Vagina (tissue), 2 donors: ENCODE data around the gene STX16. TPM values are rescaled to one million over a fixed set of nuclear protein-coding genes. Genes with fewer than 3 reads are reported as not detected.

Experiments
- DNase-seq, 2 donors: peaks; one replicate each; pipeline ENCODE4 v3.0.0-alpha.2; 2017; ENCODE audit errors: extremely low spot score in 2 of 2
- H3K27ac ChIP-seq: fragments of 200-600 bp; sonication (generic); one replicate; pipeline ENCODE4 v1.5.1; 2019
- H3K27me3 ChIP-seq: fragments of 200-600 bp; sonication (generic); one replicate; pipeline ENCODE4 v1.5.1; 2019
- H3K36me3 ChIP-seq, 2 donors: fragments of 200-600 bp; sonication (generic); one replicate each; pipeline ENCODE4 v1.5.1; 2017 to 2019
- H3K4me1 ChIP-seq: fragments of 200-600 bp; sonication (generic); one replicate; pipeline ENCODE4 v1.5.1; 2019
- H3K4me3 ChIP-seq, 2 donors: fragments of 200-600 bp; sonication (generic); 1 replicate in 1 of 2; 2 replicates in 1 of 2; pipeline ENCODE4 v1.5.1; 2016 to 2019
- H3K9me3 ChIP-seq: fragments of 200-600 bp; sonication (generic); one replicate; pipeline ENCODE4 v1.5.1; 2019
- POLR2A ChIP-seq, 2 donors: fragments of 450-650 bp; IDR thresholded peaks; one replicate each; pipeline ENCODE4 v1.6.1; 2017; ENCODE audit warnings: antibody characterized with exemption in 2 of 2, mild to moderate bottlenecking in 2 of 2, moderate library complexity in 2 of 2
- POLR2AphosphoS5 ChIP-seq, 2 donors: sonication (generic); formaldehyde crosslinking; IDR thresholded peaks; one replicate each; pipeline ENCODE4 v1.9.0; 2017; ENCODE audit warnings: antibody characterized with exemption in 2 of 2, mild to moderate bottlenecking in 2 of 2, low read depth in 1 of 2; ENCODE audit not compliant: insufficient read depth in 1 of 2
- intact Hi-C: fragments of 100-400 bp; cut with DNase I; formaldehyde crosslinking; loops from one replicate; pipeline ENCODE4 v1.15.1; 2023
- total RNA-seq: library from RNA; depleted of rRNA; stranded (reverse); fragments of >200 nt; gene quantifications from one replicate; pipeline ENCODE4 v1.2.3, GENCODE V29; 2016
- TF ChIP-seq, protein P1 (sequence below), 3 experiments: fragments of 450-650 bp in 2 of 3; fragments of 200-600 bp in 1 of 3; sonication (generic) in 1 of 3; IDR thresholded peaks; one replicate each; pipeline ENCODE4 v1.5.1; 2017 to 2019; ENCODE audit warnings: antibody characterized with exemption in 3 of 3, mild to moderate bottlenecking in 2 of 3, moderate library complexity in 2 of 3

The STX16 gene
- total RNA-seq, 1 donor from 2014 or later, result 49.4 TPM

DNA sequence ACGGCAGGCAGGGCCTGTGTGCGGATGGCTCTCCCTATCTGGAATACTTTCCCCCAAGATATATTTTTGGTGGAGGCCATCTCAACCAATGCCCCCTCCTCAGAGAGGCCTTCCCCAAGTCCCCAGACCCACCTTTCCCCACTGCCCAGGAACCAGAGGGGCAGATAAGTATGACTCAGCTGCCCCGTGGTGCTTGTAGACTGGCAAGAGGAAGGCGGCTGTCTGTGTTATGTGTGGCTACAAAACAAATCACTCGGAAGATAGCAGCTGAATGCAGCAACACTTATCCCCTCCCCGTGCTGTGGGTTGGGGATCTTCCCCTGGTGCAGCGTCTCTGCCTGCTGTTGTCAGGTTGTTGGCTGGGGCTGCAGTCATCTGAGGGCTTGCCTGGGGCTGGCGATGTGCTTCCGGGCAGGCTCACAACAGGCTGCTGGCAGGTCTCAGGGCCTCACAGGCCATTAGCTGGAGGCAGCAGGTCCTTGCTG is 48.6 kb downstream of the STX16 start:
- H3K9me3 ChIP-seq, result no peaks in the 10 kb centered on the region
- H3K27ac ChIP-seq, result no peak overlapping the region
- peaks cover 2% of the 10 kb centered on the region for H3K4me1 ChIP-seq
- H3K36me3 ChIP-seq, result peaks cover 0 to 56% of the 10 kb centered on the region in 2 donors
- TF ChIP-seq, protein P1, sequence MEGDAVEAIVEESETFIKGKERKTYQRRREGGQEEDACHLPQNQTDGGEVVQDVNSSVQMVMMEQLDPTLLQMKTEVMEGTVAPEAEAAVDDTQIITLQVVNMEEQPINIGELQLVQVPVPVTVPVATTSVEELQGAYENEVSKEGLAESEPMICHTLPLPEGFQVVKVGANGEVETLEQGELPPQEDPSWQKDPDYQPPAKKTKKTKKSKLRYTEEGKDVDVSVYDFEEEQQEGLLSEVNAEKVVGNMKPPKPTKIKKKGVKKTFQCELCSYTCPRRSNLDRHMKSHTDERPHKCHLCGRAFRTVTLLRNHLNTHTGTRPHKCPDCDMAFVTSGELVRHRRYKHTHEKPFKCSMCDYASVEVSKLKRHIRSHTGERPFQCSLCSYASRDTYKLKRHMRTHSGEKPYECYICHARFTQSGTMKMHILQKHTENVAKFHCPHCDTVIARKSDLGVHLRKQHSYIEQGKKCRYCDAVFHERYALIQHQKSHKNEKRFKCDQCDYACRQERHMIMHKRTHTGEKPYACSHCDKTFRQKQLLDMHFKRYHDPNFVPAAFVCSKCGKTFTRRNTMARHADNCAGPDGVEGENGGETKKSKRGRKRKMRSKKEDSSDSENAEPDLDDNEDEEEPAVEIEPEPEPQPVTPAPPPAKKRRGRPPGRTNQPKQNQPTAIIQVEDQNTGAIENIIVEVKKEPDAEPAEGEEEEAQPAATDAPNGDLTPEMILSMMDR (IDR thresholded peaks at IDR 0.05), result no peak
- TF ChIP-seq POLR2A (IDR thresholded peaks at IDR 0.05) (no peak), POLR2AphosphoS5 (IDR thresholded peaks at IDR 0.05; ENCODE audit: insufficient read depth in 1 of 2, low read depth in 1 of 2) (no peak)
- H3K4me3 ChIP-seq, result no peak overlapping the region
- H3K27me3 ChIP-seq, result no peaks in the 10 kb centered on the region
- no peak for DNase-seq
- intact Hi-C loops, result no loop called here

GRCh38 chr20:58700121-58700821 is 49.2 kb downstream of the STX16 start:
- DNase-seq, result no peak
- Histone ChIP-seq H3K27ac (no peak overlapping the region), H3K4me3 (no peak overlapping the region), H3K27me3 (no peaks in the 10 kb centered on the region), H3K36me3 (peaks cover 0 to 60% of the 10 kb centered on the region in 2 donors), H3K9me3 (no peaks in the 10 kb centered on the region), H3K4me1 (no peaks in the 10 kb centered on the region)
- intact Hi-C loops, result no loop called here
- TF ChIP-seq POLR2AphosphoS5 (IDR thresholded peaks at IDR 0.05; ENCODE audit: insufficient read depth in 1 of 2, low read depth in 1 of 2) (no peak), POLR2A (IDR thresholded peaks at IDR 0.05) (no peak)
- TF ChIP-seq, protein P1 (IDR thresholded peaks at IDR 0.05), result no peak

DNA sequence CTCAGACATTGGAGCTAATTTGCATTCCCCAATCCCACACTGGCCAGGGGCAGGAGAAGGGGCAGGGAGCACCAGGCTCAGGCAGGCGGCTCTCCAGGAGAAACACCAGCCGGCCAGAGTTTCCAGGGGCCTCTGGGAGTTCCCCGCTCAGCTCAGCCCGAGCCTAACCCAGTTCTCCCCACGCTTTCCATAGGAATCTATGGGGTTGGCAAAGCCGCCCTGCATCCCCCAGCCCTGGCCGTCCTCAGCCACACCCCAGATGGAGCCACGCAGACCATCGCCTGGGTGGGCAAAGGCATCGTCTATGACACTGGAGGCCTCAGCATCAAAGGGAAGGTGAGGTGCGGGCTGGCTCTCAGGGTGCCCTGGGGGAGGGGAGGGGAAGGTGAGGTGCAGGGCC is 49.7 kb downstream of the STX16 start:
- DNase-seq, result no peak
- Histone ChIP-seq H3K4me3 (no peak overlapping the region), H3K4me1 (no peaks in the 10 kb centered on the region), H3K27me3 (no peaks in the 10 kb centered on the region), H3K27ac (no peak overlapping the region), H3K36me3 (peaks cover 0 to 60% of the 10 kb centered on the region in 2 donors), H3K9me3 (no peaks in the 10 kb centered on the region)
- intact Hi-C loops, result no loop called here
- TF ChIP-seq, protein P1 (IDR thresholded peaks at IDR 0.05), result no peak

GRCh38 chr20:58701431-58702160 is 50.5 kb downstream of the STX16 start:
- DNase-seq, result no peak
- H3K36me3 ChIP-seq, result peaks cover 0 to 56% of the 10 kb centered on the region in 2 donors

More at GRCh38 chr20:58701431-58702160, 50.5 kb downstream of the STX16 start:
- TF ChIP-seq, protein P1 (IDR thresholded peaks at IDR 0.05), result no peak
- TF ChIP-seq POLR2AphosphoS5 (IDR thresholded peaks at IDR 0.05; ENCODE audit: insufficient read depth in 1 of 2, low read depth in 1 of 2) (no peak), POLR2A (IDR thresholded peaks at IDR 0.05) (no peak)
- H3K4me3 ChIP-seq, result no peak overlapping the region
- H3K27me3 ChIP-seq, result no peaks in the 10 kb centered on the region
- intact Hi-C loops, result no loop called here
- H3K9me3 ChIP-seq, result no peaks in the 10 kb centered on the region
- H3K27ac ChIP-seq, result no peak overlapping the region
- H3K4me1 ChIP-seq, result no peaks in the 10 kb centered on the region
